Effector CD8-positive, alpha-beta T cell (primary cell): ENCODE measurements around the gene SUSD2.
A peak's percentile ranks its signal among the peaks of the same experiment; 100 is the strongest.
"Not testable (repeated sequence)": the region's sequence is repeated elsewhere in the genome, so short reads cannot be mapped to it uniquely, and the experiment has no call there.

Experiments
- DNase-seq: peaks from one replicate; lab custom pipeline; 2025; lab: John Stamatoyannopoulos, UW
- total RNA-seq, 4 experiments: gene quantifications; one replicate each; lab custom pipeline; 2026; lab: John Stamatoyannopoulos, UW

The SUSD2 gene
- 3.3 to 6.4 (median 4.1) reads per million in 4 experiments for total RNA-seq

DNA sequence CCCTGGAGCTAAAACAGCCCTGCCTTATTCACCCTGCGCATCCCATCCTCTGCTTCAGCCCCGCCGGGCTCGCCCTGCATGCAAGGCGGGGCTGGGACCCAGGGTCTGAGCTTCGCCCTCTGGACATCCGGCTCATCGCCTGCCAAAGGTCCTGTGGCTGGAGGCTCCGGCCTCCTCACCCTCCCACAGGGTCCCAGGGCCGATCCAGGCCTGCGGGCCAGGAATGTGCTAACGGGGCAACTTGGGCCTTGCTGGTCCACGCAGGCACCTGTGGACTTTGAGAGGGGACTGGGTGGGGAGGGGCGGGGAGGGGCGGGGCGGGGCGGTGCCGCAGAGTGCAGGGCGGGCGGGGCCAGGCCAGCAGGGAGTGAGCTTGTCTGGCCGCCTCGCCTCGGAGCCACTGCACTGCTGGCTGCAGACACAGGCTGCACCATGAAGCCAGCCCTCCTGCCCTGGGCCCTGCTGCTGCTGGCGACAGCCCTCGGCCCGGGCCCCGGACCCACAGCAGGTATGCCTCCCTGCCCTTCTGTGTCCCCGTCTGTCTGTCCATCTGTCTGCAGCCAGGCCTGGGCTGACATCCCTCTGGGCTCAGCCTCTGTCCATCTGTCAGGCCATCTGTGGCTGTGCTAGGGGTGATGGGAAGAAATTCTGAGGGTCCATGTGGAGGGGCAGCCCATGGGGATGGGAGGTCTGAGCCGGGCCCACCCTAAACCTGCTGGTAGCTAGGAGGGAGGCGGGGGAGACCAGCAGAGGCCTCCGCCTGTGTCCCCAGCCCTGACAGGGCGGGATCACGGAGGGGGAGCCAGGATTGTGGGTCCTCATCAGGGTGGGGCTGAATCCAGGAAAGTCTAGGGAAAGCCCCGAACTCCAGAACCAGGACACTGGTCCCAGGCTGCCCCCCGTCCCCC lies at the start of gene SUSD2:
Gene SUSD2, plus strand, starts transcription at position 400 of the 908 bp plus-strand sequence. Its CDS starts 33 bp downstream, at position 433.
- DNase-seq = no peak

DNA sequence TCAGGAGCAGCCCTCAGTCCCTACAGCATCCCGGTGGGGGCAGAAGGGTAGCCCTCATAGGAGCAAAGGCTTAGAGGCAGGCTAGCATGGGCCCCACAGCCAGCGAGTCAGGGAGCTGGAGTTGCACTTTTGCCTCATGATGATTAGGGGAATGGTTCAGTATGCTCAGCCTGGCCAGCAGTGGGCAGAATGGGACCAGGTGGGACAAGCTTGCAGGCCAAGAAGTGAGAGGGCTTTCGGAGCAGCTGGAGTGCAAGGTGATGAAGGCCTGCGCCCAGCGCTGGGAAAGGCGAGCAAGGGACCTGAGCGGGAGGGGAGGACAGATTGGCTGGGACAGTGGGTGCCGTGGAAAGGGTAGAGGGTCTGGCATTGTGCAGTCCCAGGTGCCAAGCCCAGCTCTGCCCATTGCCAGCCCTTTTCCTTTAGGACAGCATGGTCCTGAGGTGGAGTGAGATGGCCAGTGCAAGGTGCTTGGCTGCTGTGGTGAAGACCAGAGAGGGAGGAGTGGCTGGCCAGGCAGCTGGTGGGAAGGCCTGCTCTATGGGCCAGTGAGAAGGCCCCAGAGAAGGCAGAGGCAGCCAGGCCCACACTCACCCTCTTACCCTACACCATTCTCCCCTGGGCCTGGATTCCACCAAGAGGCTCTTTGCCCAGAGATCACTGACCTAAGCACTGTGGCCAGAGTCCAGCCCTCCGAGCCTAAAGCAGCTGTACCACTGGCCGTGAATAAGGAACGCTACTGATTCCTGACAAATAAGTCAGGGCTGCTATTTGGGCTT lies 47.9 kb upstream of the SUSD2 start:
- DNase-seq = peak; percentile 29

- peak; percentile 77 for DNase-seq
These were observed 47.0 kb upstream of the SUSD2 start for GRCh38 chr22:24134090-24134846.

GRCh38 chr22:24136533-24136932 lies 44.8 kb upstream of the SUSD2 start:
- DNase-seq = not testable (repeated sequence)

- DNase-seq = no peak
These were observed 43.7 kb upstream of the SUSD2 start for GRCh38 chr22:24137595-24137994.

- DNase-seq = no peak
These were observed 42.5 kb upstream of the SUSD2 start for GRCh38 chr22:24138649-24139420.

GRCh38 chr22:24140357-24140756 lies 40.9 kb upstream of the SUSD2 start:
- DNase-seq = no peak

- DNase-seq = no peak
These were observed 39.7 kb upstream of the SUSD2 start for GRCh38 chr22:24141586-24141985.

DNA sequence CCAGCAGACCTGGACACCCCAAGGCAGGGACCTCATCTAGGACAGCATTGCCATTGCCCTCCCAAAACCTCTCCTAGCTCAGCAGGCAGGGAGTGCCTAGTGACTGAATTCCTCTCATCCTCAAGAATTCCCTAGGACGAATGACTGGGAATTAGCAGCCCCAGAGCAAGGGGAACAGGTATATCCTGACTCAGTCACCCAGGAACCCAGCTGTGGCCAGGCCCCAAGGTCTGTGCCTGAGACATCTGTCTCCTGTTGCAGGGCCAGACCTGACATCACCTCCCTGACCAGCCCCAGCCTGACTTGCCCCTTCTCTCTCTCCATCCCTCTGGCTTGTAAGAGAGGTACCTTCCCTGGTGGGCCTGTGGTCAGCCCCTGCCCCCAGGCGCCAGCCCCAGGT lies 39.0 kb upstream of the SUSD2 start:
- DNase-seq = no peak

- DNase-seq = no peak
These were observed 38.5 kb upstream of the SUSD2 start for GRCh38 chr22:24142831-24143230.

GRCh38 chr22:24144056-24144777 lies 37.1 kb upstream of the SUSD2 start:
- DNase-seq = no peak

DNA sequence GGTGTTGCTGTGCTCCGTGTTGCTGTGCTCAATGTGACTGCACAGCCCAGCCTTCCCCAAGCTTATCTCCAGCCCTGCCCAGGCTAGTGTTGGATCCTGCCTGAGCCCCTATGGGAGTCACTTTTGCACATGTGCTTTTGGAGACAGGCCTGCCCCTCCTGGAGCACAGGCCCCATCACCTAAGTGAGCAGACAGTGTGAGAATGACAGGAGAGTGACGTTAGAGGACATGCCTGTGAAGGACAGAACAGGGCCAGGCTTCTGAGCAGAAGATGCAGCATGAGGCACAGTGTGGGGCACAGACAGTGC lies 36.6 kb upstream of the SUSD2 start:
- DNase-seq = no peak

DNA sequence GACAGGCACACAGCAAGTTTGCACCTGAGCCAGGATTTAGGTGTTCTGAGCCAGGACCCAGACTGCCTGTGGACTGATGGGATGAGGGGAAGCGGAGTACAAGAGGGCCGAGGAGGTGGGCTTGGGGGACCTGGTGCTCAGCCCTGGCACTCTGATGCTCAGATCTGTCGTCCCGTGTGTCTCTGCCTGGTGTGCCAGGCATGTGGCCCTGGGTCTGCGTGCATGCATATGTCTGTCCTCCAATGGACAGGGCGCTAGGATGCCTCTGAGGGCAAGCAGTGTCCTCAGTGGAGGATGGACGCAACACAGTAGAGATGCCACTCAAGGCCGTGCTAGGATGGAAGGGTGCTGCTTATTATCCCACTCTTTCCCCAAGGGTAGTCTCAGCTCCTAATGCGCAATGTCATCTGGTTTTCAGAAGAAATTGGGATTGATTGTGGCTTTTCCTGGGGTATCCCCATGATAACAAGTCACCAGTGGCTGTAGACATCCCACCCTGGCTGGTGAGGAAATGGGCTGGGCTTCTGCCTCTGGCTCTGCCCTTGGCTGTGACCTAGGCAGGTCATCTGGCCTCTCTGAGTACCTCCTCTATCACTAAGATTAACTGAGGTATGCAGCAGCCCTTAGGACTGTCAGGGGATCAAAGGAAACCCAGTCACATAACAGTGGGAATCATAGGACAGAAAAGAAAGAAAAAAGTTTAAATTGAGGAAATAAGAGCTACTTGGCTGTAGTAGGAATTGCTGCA lies 35.7 kb upstream of the SUSD2 start:
- DNase-seq = no peak

- peak; percentile 23 for DNase-seq
These were observed 35.1 kb upstream of the SUSD2 start for GRCh38 chr22:24146194-24146616.

GRCh38 chr22:24146791-24147353 lies 34.4 kb upstream of the SUSD2 start:
- no peak for DNase-seq

DNA sequence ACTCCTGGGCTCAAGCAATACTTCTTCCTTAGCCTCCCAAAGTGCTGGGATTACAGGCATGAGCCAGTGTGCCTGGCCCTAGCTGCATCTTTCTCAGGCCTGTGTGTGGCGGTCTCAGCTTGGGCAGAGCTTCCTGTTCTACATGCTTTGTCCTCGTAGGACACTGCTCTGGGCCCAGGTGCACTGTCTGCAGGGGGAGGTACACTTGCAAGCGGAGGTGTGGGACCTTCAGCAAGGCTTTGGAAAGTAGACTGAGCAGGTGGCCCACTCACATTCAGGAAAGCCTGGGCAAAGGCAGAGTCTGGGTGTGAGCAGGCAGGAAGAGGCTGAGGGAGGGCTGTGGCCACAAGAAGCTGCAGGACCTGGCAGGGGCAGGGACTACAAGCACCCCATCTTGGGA lies 33.6 kb upstream of the SUSD2 start:
- DNase-seq = no peak

DNA sequence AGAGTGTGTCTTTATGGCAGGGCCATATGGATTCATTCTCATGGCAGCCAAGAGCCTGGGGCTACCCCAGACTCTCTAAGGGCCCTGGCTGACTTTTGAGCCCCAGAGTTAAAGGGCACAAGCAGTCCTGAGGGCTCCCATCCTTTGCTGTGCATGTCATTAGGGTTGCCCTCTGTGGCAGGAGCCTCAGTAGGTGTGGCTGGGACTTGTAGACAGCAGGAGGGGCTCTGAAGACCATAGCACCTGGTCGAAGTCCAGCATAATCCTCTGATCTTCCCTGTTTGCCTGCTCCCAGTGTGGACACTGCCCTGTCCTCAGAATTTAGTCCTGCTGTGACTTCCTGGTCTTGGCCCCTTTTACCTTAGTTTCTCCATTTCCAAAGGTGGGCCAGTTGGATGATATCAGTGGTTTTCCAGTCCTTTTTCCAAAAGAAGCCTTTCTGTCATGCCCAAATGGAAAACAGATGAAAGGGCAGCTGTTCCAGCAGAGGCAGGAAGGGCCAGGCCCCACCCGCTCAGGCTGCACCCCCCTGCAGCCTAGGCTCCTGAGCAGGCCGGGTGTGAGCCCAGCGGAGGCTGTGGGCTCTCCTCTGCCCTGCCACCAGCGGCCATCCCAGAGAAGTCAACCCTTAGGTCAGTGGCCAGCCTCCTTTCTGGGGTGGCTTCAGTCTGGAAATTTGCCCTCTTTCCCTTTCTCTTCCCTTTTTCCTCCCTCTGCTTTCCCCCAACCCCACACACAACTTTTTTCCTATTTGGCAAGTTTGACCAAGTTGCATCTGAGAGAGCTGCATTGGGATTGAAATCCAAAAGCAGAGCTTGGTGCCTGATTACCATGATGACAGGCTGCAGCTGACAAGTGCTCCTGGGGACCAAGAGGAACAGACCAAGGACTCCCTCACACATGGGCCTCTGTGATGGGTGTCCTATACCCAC lies 32.8 kb upstream of the SUSD2 start:
- no peak for DNase-seq

GRCh38 chr22:24149198-24149590 lies 32.1 kb upstream of the SUSD2 start:
- no peak for DNase-seq

GRCh38 chr22:24153353-24153752 lies 27.9 kb upstream of the SUSD2 start:
- DNase-seq = peak; percentile 14
